ENCODE measurements around the gene PDLIM7. TPM values are rescaled to one million over a fixed set of nuclear protein-coding genes. Genes with fewer than 3 reads are reported as not detected.
A peak's percentile ranks its signal among the peaks of the same experiment; 100 is the strongest.

The PDLIM7 gene
- total and polyA plus RNA-seq, 10 of the 15 experiments (the other 5 are each of a cell fraction or from before 2014, with no cell fraction given) = 0.82 to 36.6 (median 19.3) TPM

DNA sequence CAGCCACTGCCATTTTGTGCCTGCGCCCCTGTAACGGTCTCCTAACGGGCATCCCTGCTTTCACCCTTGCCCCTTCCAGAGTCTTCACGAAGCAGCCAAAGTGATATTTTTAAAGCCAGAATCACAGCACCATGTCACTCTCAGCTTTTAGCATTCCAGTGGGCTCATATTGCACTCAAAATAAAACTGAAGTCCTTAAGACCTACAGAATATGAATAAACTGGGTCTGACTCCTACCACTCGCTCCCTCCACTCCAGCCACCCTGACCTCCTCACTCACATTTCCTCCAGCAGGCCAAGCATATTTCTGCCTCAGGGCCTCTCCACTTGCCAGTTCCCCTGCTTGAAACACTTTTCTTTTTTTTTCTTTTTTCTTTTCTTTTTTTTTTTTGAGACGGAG, 2.4 kb upstream of the PDLIM7 start:
- no TSS peak for BruUV-seq (replicated peaks)
- H4K20me1 ChIP-seq (ENCODE audit: control insufficient read depth, insufficient read depth) = no peaks in the 10 kb centered on the region
- FAIRE-seq = no peak
- H3K9ac ChIP-seq (ENCODE audit: control insufficient read depth, insufficient read depth, low read length) = no peak overlapping the region
- H3K36me3 ChIP-seq (ENCODE audit: control insufficient read depth in 2 of 2, insufficient read depth in 2 of 2, low read length in 1 of 2) = peaks cover 3 to 16% of the 10 kb centered on the region in 2 experiments; a peak in 2 of 4 replicates
- in situ Hi-C loops (cut with MboI) = no loop called here
- no peak overlapping the region for H3K4me3 ChIP-seq
- no peaks in the 10 kb centered on the region; a peak in 1 of 4 replicates for H3K27me3 ChIP-seq (replicated peaks in 1 of 2; ENCODE audit: control insufficient read depth in 2 of 2, insufficient read depth in 2 of 2, low read length in 1 of 2)
- intact Hi-C loops (cut with micrococcal nuclease; ENCODE audit: unreplicated experiment) = loop anchor here (5.0 to 10.0 kb wide), 2 partner anchors 188 to 385 kb away; partner anchors contain the start of gene MXD3
- RAD21 ChIA-PET (ENCODE audit: unreplicated experiment) = interaction anchor here (2.5 to 4.5 kb wide), 2 partner anchors 42 to 45 kb away, joined by 17 to 40 read pairs; no protein-coding TSS in a partner anchor
- no peaks in the 10 kb centered on the region for H3K9me3 ChIP-seq (replicated peaks; ENCODE audit: control insufficient read depth, insufficient read depth, low read length)
- peaks cover 47% of the 10 kb centered on the region for H3K4me1 ChIP-seq (ENCODE audit: control insufficient read depth, insufficient read depth, low read length)
- POLR2A ChIA-PET = interaction anchor here (0.7 to 1.3 kb wide), 3 partner anchors 27 to 97 kb away, joined by 3 read pairs; no protein-coding TSS in a partner anchor
- no peak for DNase-seq (ENCODE audit: low read depth, low spot score)
- CTCF ChIA-PET = interaction anchor here (0.6 to 4.6 kb wide), 12 partner anchors 10 to 190 kb away, joined by 3 to 72 read pairs (median 12); partner anchors contain the start of genes DOK3 and MXD3
- no peak overlapping the region for H3K4me2 ChIP-seq (ENCODE audit: control insufficient read depth, insufficient read depth)
- no peak overlapping the region for H3K27ac ChIP-seq (ENCODE audit: control insufficient read depth, insufficient read depth)
- TF ChIP-seq POLR2A (IDR thresholded peaks at IDR 0.05; ENCODE audit: low read depth, low read length) (0 out of 2 replicates have a peak, but pooled peaks have one; percentile 17), SREBF2 (IDR thresholded peaks at IDR 0.05; ENCODE audit: low read length) (no peak), GABPA (IDR thresholded peaks at IDR 0.05; ENCODE audit: low read depth) (no peak), RBBP5 (conservative IDR thresholded peaks at IDR 0.05) (no peak)
- TF ChIP-seq, protein P1, sequence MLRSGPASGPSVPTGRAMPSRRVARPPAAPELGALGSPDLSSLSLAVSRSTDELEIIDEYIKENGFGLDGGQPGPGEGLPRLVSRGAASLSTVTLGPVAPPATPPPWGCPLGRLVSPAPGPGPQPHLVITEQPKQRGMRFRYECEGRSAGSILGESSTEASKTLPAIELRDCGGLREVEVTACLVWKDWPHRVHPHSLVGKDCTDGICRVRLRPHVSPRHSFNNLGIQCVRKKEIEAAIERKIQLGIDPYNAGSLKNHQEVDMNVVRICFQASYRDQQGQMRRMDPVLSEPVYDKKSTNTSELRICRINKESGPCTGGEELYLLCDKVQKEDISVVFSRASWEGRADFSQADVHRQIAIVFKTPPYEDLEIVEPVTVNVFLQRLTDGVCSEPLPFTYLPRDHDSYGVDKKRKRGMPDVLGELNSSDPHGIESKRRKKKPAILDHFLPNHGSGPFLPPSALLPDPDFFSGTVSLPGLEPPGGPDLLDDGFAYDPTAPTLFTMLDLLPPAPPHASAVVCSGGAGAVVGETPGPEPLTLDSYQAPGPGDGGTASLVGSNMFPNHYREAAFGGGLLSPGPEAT (IDR thresholded peaks at IDR 0.05; ENCODE audit: low read depth) = no peak
- TF ChIP-seq, protein P2, sequence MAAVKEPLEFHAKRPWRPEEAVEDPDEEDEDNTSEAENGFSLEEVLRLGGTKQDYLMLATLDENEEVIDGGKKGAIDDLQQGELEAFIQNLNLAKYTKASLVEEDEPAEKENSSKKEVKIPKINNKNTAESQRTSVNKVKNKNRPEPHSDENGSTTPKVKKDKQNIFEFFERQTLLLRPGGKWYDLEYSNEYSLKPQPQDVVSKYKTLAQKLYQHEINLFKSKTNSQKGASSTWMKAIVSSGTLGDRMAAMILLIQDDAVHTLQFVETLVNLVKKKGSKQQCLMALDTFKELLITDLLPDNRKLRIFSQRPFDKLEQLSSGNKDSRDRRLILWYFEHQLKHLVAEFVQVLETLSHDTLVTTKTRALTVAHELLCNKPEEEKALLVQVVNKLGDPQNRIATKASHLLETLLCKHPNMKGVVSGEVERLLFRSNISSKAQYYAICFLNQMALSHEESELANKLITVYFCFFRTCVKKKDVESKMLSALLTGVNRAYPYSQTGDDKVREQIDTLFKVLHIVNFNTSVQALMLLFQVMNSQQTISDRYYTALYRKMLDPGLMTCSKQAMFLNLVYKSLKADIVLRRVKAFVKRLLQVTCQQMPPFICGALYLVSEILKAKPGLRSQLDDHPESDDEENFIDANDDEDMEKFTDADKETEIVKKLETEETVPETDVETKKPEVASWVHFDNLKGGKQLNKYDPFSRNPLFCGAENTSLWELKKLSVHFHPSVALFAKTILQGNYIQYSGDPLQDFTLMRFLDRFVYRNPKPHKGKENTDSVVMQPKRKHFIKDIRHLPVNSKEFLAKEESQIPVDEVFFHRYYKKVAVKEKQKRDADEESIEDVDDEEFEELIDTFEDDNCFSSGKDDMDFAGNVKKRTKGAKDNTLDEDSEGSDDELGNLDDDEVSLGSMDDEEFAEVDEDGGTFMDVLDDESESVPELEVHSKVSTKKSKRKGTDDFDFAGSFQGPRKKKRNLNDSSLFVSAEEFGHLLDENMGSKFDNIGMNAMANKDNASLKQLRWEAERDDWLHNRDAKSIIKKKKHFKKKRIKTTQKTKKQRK (IDR thresholded peaks at IDR 0.05; ENCODE audit: low read depth, low read length) = no peak
- TF ChIP-seq, protein P3, sequence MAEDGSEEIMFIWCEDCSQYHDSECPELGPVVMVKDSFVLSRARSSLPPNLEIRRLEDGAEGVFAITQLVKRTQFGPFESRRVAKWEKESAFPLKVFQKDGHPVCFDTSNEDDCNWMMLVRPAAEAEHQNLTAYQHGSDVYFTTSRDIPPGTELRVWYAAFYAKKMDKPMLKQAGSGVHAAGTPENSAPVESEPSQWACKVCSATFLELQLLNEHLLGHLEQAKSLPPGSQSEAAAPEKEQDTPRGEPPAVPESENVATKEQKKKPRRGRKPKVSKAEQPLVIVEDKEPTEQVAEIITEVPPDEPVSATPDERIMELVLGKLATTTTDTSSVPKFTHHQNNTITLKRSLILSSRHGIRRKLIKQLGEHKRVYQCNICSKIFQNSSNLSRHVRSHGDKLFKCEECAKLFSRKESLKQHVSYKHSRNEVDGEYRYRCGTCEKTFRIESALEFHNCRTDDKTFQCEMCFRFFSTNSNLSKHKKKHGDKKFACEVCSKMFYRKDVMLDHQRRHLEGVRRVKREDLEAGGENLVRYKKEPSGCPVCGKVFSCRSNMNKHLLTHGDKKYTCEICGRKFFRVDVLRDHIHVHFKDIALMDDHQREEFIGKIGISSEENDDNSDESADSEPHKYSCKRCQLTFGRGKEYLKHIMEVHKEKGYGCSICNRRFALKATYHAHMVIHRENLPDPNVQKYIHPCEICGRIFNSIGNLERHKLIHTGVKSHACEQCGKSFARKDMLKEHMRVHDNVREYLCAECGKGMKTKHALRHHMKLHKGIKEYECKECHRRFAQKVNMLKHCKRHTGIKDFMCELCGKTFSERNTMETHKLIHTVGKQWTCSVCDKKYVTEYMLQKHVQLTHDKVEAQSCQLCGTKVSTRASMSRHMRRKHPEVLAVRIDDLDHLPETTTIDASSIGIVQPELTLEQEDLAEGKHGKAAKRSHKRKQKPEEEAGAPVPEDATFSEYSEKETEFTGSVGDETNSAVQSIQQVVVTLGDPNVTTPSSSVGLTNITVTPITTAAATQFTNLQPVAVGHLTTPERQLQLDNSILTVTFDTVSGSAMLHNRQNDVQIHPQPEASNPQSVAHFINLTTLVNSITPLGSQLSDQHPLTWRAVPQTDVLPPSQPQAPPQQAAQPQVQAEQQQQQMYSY (CRISPR knock-in tag; IDR thresholded peaks at IDR 0.05) = no peak
- SMC1A ChIA-PET (ENCODE audit: uncharacterized antibody, unreplicated experiment) = interaction anchor here (1.1 to 3.3 kb wide), 6 partner anchors 9 to 180 kb away, joined by 3 to 23 read pairs (median 4); no protein-coding TSS in a partner anchor
- peaks cover 6% of the 10 kb centered on the region for H3K79me2 ChIP-seq (ENCODE audit: control insufficient read depth, insufficient read depth, low read length)
- whole genome bisulfite sequencing (ENCODE audit: insufficient coverage, insufficient replicate concordance, low lambda C conversion rate, missing lambda C conversion rate) = 64% methylated on average over 5 of the region's 6 CpGs
- no peak for ATAC-seq
- H2AFZ ChIP-seq (ENCODE audit: control insufficient read depth, low read depth, low read length) = no peak overlapping the region

Data from GM12878 (cell line).